Stimulated activated CD4-positive, alpha-beta T cell treated with anti-CD3 and anti-CD28 coated beads, Interleukin-12 subunit alpha, Interleukin-12 subunit beta, amount 100 ng/mL, for 24 hours (primary cell): Measurements from ENCODE around the gene ZBED1.
"Not testable (repeated sequence)": the region's sequence is repeated elsewhere in the genome, so short reads cannot be mapped to it uniquely, and the experiment has no call there.

Experiments used
- DNase-seq, 2 experiments: peaks; one replicate each; pipeline ENCODE4 v3.0.0-alpha.2; 2020; ENCODE audit warnings: low read depth in 2 of 2

Gene ZBED1

GRCh38 chrX:2519638-2520037 is 18.9 kb upstream of the ZBED1 start:
- not testable (repeated sequence) for DNase-seq

- DNase-seq: no peak
Measured at GRCh38 chrX:2517055-2517454, 16.3 kb upstream of the ZBED1 start.

GRCh38 chrX:2516623-2517022 is 15.8 kb upstream of the ZBED1 start:
- DNase-seq: no peak

GRCh38 chrX:2514131-2514530 is 13.4 kb upstream of the ZBED1 start:
- no peak for DNase-seq

- DNase-seq: no peak
Measured at GRCh38 chrX:2513121-2513664, 12.4 kb upstream of the ZBED1 start.

- no peak for DNase-seq
Measured at GRCh38 chrX:2512501-2512900, 11.7 kb upstream of the ZBED1 start.

GRCh38 chrX:2511326-2511725 is 10.6 kb upstream of the ZBED1 start:
- DNase-seq: no peak

GRCh38 chrX:2508648-2509335 is 8.0 kb upstream of the ZBED1 start:
- no peak for DNase-seq

GRCh38 chrX:2507904-2508627 is 7.3 kb upstream of the ZBED1 start:
- no peak for DNase-seq

GRCh38 chrX:2507196-2507595 is 6.4 kb upstream of the ZBED1 start:
- DNase-seq: no peak

GRCh38 chrX:2505341-2505740 is 4.6 kb upstream of the ZBED1 start:
- DNase-seq: not testable (repeated sequence)

- no peak for DNase-seq
Measured at GRCh38 chrX:2504706-2505332, 4.0 kb upstream of the ZBED1 start.

GRCh38 chrX:2503591-2504500 is 3.1 kb upstream of the ZBED1 start:
- DNase-seq: no peak

- DNase-seq: no peak
Measured at GRCh38 chrX:2502668-2503519, 2.1 kb upstream of the ZBED1 start.

- DNase-seq: no peak
Measured at GRCh38 chrX:2502120-2502667, 1.4 kb upstream of the ZBED1 start.

- no peak for DNase-seq
Measured at GRCh38 chrX:2501559-2502102, 855 bp upstream of the ZBED1 start.

- peak; percentile 2 to 29 for DNase-seq
Measured at GRCh38 chrX:2500091-2500802, 529 bp downstream of the ZBED1 start.

GRCh38 chrX:2499507-2499906 is 1.3 kb downstream of the ZBED1 start:
- no peak for DNase-seq

- no peak for DNase-seq
Measured at GRCh38 chrX:2498781-2499302, 1.9 kb downstream of the ZBED1 start.
